ENCODE data around the gene NTM.

The NTM gene

GRCh38 chr11:131998020-131998419 is 627.6 kb downstream of the NTM start:
- POLR2A ChIA-PET: no interaction called here
- no peak overlapping the region for H3K4me3 ChIP-seq (ENCODE audit: low read depth, low read length)
- CTCF ChIA-PET: interaction anchor here (0.6 kb wide), 1 partner anchor 193 kb away, joined by 3 read pairs; no protein-coding TSS in a partner anchor
- TF ChIP-seq ZFP69B (tag by site-specific recombination; IDR thresholded peaks at IDR 0.05) (peak; percentile 93), ZNF707 (tag by site-specific recombination; IDR thresholded peaks at IDR 0.05) (no peak), ZNF18 (tag by site-specific recombination; IDR thresholded peaks at IDR 0.05) (peak; percentile 75; the same call in 1 of the 2 replicates), ZNF404 (tag by site-specific recombination; IDR thresholded peaks at IDR 0.05) (no peak), HOXD13 (CRISPR knock-in tag; IDR thresholded peaks at IDR 0.05; ENCODE audit: borderline replicate concordance) (peak; percentile 98), ZNF140 (tag by site-specific recombination; IDR thresholded peaks at IDR 0.05) (no peak), GLIS1 (tag by site-specific recombination; IDR thresholded peaks at IDR 0.05) (peak; percentile 82), ZNF184 (tag by site-specific recombination; IDR thresholded peaks at IDR 0.05) (no peak), ZNF692 (tag by site-specific recombination; IDR thresholded peaks at IDR 0.05) (peak; percentile 96), SP3 (tag by site-specific recombination; IDR thresholded peaks at IDR 0.05) (no peak), ZBTB48 (tag by site-specific recombination; IDR thresholded peaks at IDR 0.05) (no peak), TCF7L2 (IDR thresholded peaks at IDR 0.05; ENCODE audit: borderline replicate concordance, low read depth, low read length) (peak; percentile 97), INSM2 (tag by site-specific recombination; IDR thresholded peaks at IDR 0.05) (peak; percentile 58; the same call in 1 of the 2 replicates), SP7 (tag by site-specific recombination; IDR thresholded peaks at IDR 0.05) (peak; percentile 50), OSR2 (tag by site-specific recombination; IDR thresholded peaks at IDR 0.05) (peak; percentile 98), BCL11A (tag by site-specific recombination; IDR thresholded peaks at IDR 0.05; ENCODE audit: low read depth) (peak; percentile 49; the same call in 1 of the 2 replicates), ZNF366 (tag by site-specific recombination; conservative IDR thresholded peaks at IDR 0.05) (0 out of 2 replicates have a peak, but pooled peaks have one; percentile 17), ZNF549 (tag by site-specific recombination; IDR thresholded peaks at IDR 0.05) (no peak), YY1 (tag by site-specific recombination; IDR thresholded peaks at IDR 0.05) (no peak), ZNF423 (tag by site-specific recombination; IDR thresholded peaks at IDR 0.05) (peak; percentile 62; the same call in 1 of the 2 replicates), PATZ1 (tag by site-specific recombination; IDR thresholded peaks at IDR 0.05) (peak; percentile 54), ZNF561 (tag by site-specific recombination; IDR thresholded peaks at IDR 0.05; ENCODE audit: borderline replicate concordance) (peak; percentile 98), SALL2 (tag by site-specific recombination; IDR thresholded peaks at IDR 0.05; ENCODE audit: borderline replicate concordance) (no peak), ZNF488 (tag by site-specific recombination; IDR thresholded peaks at IDR 0.05) (peak; percentile 89), KLF17 (tag by site-specific recombination; IDR thresholded peaks at IDR 0.05) (peak; percentile 75; the same call in 1 of the 2 replicates), ZNF155 (tag by site-specific recombination; IDR thresholded peaks at IDR 0.05) (no peak), TRIM28 (IDR thresholded peaks at IDR 0.05; ENCODE audit: borderline replicate concordance, low read length) (peak; percentile 44; the same call in 1 of the 2 replicates), WT1 (tag by site-specific recombination; IDR thresholded peaks at IDR 0.05) (peak; percentile 87), KLF1 (tag by site-specific recombination; IDR thresholded peaks at IDR 0.05) (peak; percentile 53), FEZF1 (tag by site-specific recombination; IDR thresholded peaks at IDR 0.05) (peak; percentile 98), OVOL3 (tag by site-specific recombination; IDR thresholded peaks at IDR 0.05) (peak; percentile 58; the same call in 1 of the 2 replicates), ZIC2 (tag by site-specific recombination; IDR thresholded peaks at IDR 0.05) (peak; percentile 91), ZNF223 (tag by site-specific recombination; IDR thresholded peaks at IDR 0.05) (no peak)

More at GRCh38 chr11:131998020-131998419, 627.6 kb downstream of the NTM start:
- peak overlapping the region; percentile 62 for H3K27ac ChIP-seq (ENCODE audit: extremely low read depth, low read depth, low read length)
- H3K4me1 ChIP-seq (ENCODE audit: control insufficient read depth, insufficient read depth, low read length): peaks cover 10% of the 10 kb centered on the region
- H3K9me3 ChIP-seq (ENCODE audit: control insufficient read depth, insufficient read depth, low read depth, low read length): no peaks in the 10 kb centered on the region
- no peaks in the 10 kb centered on the region for H3K36me3 ChIP-seq (ENCODE audit: control insufficient read depth in 2 of 2, insufficient read depth in 1 of 2, low read length in 2 of 2)

All from HEK293 (cell line).